ENCODE data around the gene ZNF682. TPM values are rescaled to one million over a fixed set of nuclear protein-coding genes. Genes with fewer than 3 reads are reported as not detected.
"Not testable (repeated sequence)": the region's sequence is repeated elsewhere in the genome, so short reads cannot be mapped to it uniquely, and the experiment has no call there.

The ZNF682 gene
- total RNA-seq, 1 experiment from 2014 or later, result not detected

GRCh38 chr19:20070691-20071090 lies 31.4 kb upstream of the ZNF682 start:
- CTCF ChIA-PET, result no interaction called here
- Histone ChIP-seq H3K4me3 (replicated peaks in 1 of 2; ENCODE audit: low read depth in 1 of 2, low read length in 2 of 2) (no peak overlapping the region), H3K9me3 (ENCODE audit: control insufficient read depth in 1 of 2, insufficient read depth in 1 of 2, low read depth in 1 of 2, low read length in 2 of 2) (peaks cover 6 to 21% of the 10 kb centered on the region in 2 experiments; a peak in 2 of 4 replicates), H3K27ac (ENCODE audit: low read depth, low read length) (no peak overlapping the region), H3K9me2 (ENCODE audit: insufficient read depth) (no peaks in the 10 kb centered on the region), H2AFZ (ENCODE audit: low read depth, low read length, poor library complexity, severe bottlenecking) (no peak overlapping the region), H3K79me2 (ENCODE audit: insufficient read depth, low read length) (no peaks in the 10 kb centered on the region), H3K4me2 (ENCODE audit: low read length) (no peak overlapping the region), H3K27me3 (ENCODE audit: insufficient read depth, low read length) (no peaks in the 10 kb centered on the region), H3K4me1 (ENCODE audit: control insufficient read depth in 1 of 2, insufficient read depth in 2 of 2, low read length in 2 of 2) (no peaks in the 10 kb centered on the region), H3K36me3 (ENCODE audit: control insufficient read depth in 1 of 2, insufficient read depth in 2 of 2, low read length in 2 of 2) (no peaks in the 10 kb centered on the region), H4K20me1 (ENCODE audit: insufficient read depth) (no peaks in the 10 kb centered on the region), H3K9ac (ENCODE audit: low read length) (no peak overlapping the region)
- RAD21 ChIA-PET (ENCODE audit: low non-redundant PET in 1 of 2, low total read pairs in 2 of 2, uncharacterized antibody in 2 of 2, unreplicated experiment in 2 of 2), result no interaction called here
- POLR2A ChIA-PET, result no interaction called here
- no TSS peak for BruUV-seq (replicated peaks)
- no peak for TF ChIP-seq FOSL1 (IDR thresholded peaks at IDR 0.05; ENCODE audit: low read depth)
- TF ChIP-seq POLR2A (IDR thresholded peaks at IDR 0.05; ENCODE audit: borderline replicate concordance, extremely low read depth, insufficient read depth, insufficient read length), result no peak
- no peak for TF ChIP-seq ZFX (IDR thresholded peaks at IDR 0.05)
- no peak for ATAC-seq
- no peak for DNase-seq (ENCODE audit: low read depth, low spot score)
- intact Hi-C loops (cut with micrococcal nuclease), result no loop called here

DNA sequence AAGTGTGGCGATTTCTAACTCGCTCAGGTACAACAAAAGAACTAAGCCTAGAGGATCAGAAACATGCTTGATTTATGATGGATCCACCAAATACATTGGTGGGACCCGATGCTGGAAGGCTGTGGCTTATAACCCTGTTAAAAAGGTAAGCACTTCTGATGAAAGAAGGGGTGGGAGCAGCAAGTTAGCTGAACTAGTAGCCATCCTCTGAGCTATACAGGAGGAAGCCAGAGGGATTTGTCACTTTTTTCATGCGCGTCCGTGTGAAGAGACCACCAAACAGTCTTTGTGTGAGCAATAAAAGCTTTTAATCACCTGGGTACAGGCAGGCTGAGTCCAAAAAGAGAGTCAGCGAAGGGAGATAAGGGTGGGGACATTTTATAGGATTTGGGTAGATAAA lies 29.3 kb upstream of the ZNF682 start:
- intact Hi-C loops (cut with micrococcal nuclease); H3K27ac ChIP-seq (ENCODE audit: low read depth, low read length); H3K4me2 ChIP-seq (ENCODE audit: low read length); H3K4me1 ChIP-seq (ENCODE audit: control insufficient read depth in 1 of 2, insufficient read depth in 2 of 2, low read length in 2 of 2); H3K79me2 ChIP-seq (ENCODE audit: insufficient read depth, low read length); RAD21 ChIA-PET (ENCODE audit: low non-redundant PET in 1 of 2, low total read pairs in 2 of 2, uncharacterized antibody in 2 of 2, unreplicated experiment in 2 of 2); DNase-seq (ENCODE audit: low read depth, low spot score); H3K9ac ChIP-seq (ENCODE audit: low read length); H3K36me3 ChIP-seq (ENCODE audit: control insufficient read depth in 1 of 2, insufficient read depth in 2 of 2, low read length in 2 of 2); POLR2A ChIA-PET; H3K9me2 ChIP-seq (ENCODE audit: insufficient read depth); H2AFZ ChIP-seq (ENCODE audit: low read depth, low read length, poor library complexity, severe bottlenecking); CTCF ChIA-PET; H3K4me3 ChIP-seq (replicated peaks in 1 of 2; ENCODE audit: low read depth in 1 of 2, low read length in 2 of 2); H4K20me1 ChIP-seq (ENCODE audit: insufficient read depth); BruUV-seq (replicated peaks); H3K27me3 ChIP-seq (ENCODE audit: insufficient read depth, low read length); ATAC-seq: not testable (repeated sequence)
- H3K9me3 ChIP-seq (ENCODE audit: control insufficient read depth in 1 of 2, insufficient read depth in 1 of 2, low read depth in 1 of 2, low read length in 2 of 2), result peaks cover 6 to 10% of the 10 kb centered on the region in 2 experiments; a peak in 2 of 4 replicates

- H3K4me3 ChIP-seq (replicated peaks in 1 of 2; ENCODE audit: low read depth in 1 of 2, low read length in 2 of 2), result no peak overlapping the region
- no peaks in the 10 kb centered on the region for H3K36me3 ChIP-seq (ENCODE audit: control insufficient read depth in 1 of 2, insufficient read depth in 2 of 2, low read length in 2 of 2)
- H3K9ac ChIP-seq (ENCODE audit: low read length), result no peak overlapping the region
- no peak overlapping the region for H3K27ac ChIP-seq (ENCODE audit: low read depth, low read length)
- ChIA-PET RAD21 (ENCODE audit: low non-redundant PET in 1 of 2, low total read pairs in 2 of 2, uncharacterized antibody in 2 of 2, unreplicated experiment in 2 of 2) (no interaction called here), CTCF (no interaction called here), POLR2A (no interaction called here)
- no peak overlapping the region for H2AFZ ChIP-seq (ENCODE audit: low read depth, low read length, poor library complexity, severe bottlenecking)
- no peak overlapping the region for H3K4me2 ChIP-seq (ENCODE audit: low read length)
- BruUV-seq (replicated peaks), result no TSS peak
- DNase-seq (ENCODE audit: low read depth, low spot score) (no peak), ATAC-seq (no peak)
- H3K79me2 ChIP-seq (ENCODE audit: insufficient read depth, low read length), result no peaks in the 10 kb centered on the region
- no peaks in the 10 kb centered on the region for H3K9me2 ChIP-seq (ENCODE audit: insufficient read depth)
- no peaks in the 10 kb centered on the region for H3K4me1 ChIP-seq (ENCODE audit: control insufficient read depth in 1 of 2, insufficient read depth in 2 of 2, low read length in 2 of 2)
- H3K9me3 ChIP-seq (ENCODE audit: control insufficient read depth in 1 of 2, insufficient read depth in 1 of 2, low read depth in 1 of 2, low read length in 2 of 2), result peaks cover 6 to 7% of the 10 kb centered on the region in 2 experiments; a peak in 2 of 4 replicates
- no peaks in the 10 kb centered on the region for H3K27me3 ChIP-seq (ENCODE audit: insufficient read depth, low read length)
- TF ChIP-seq ELF1 (IDR thresholded peaks at IDR 0.05; ENCODE audit: borderline replicate concordance, low read depth), result no peak
- no peak for TF ChIP-seq JUND (IDR thresholded peaks at IDR 0.05)
- no peak for TF ChIP-seq SIN3A (IDR thresholded peaks at IDR 0.05; ENCODE audit: low read depth)
- no peak for TF ChIP-seq CBX3 (IDR thresholded peaks at IDR 0.05; ENCODE audit: low read depth)
- TF ChIP-seq REST (IDR thresholded peaks at IDR 0.05; ENCODE audit: low read depth), result no peak
- no peak for TF ChIP-seq ZNF274 (IDR thresholded peaks at IDR 0.05; ENCODE audit: low read depth, low read length)
- no peak for TF ChIP-seq POLR2A (IDR thresholded peaks at IDR 0.05; ENCODE audit: borderline replicate concordance, extremely low read depth, insufficient read depth, insufficient read length)
- TF ChIP-seq EGR1 (IDR thresholded peaks at IDR 0.05; ENCODE audit: low read depth), result no peak
- no peak for TF ChIP-seq YY1 (IDR thresholded peaks at IDR 0.05; ENCODE audit: extremely low read depth, insufficient replicate concordance, low read depth, low read length)
- TF ChIP-seq EZH2phosphoT487 (IDR thresholded peaks at IDR 0.05; ENCODE audit: borderline replicate concordance), result no peak
- no peaks in the 10 kb centered on the region for H4K20me1 ChIP-seq (ENCODE audit: insufficient read depth)
- intact Hi-C loops (cut with micrococcal nuclease), result no loop called here
Observed at GRCh38 chr19:20067943-20068342, 28.6 kb upstream of the ZNF682 start.
